22Rv1 (cell line): ENCODE measurements around the gene IL19.

Experiments
- ZFX ChIP-seq: fragments of 450-650 bp; IDR thresholded peaks from 2 replicates; pipeline ENCODE4 v1.6.1; 2017; ENCODE audit warnings: antibody characterized with exemption, borderline replicate concordance
- TF ChIP-seq, protein P1 (sequence below): fragments of 450-650 bp; IDR thresholded peaks from 2 replicates; pipeline ENCODE4 v1.5.1; 2017; ENCODE audit warnings: mild to moderate bottlenecking

DNA sequence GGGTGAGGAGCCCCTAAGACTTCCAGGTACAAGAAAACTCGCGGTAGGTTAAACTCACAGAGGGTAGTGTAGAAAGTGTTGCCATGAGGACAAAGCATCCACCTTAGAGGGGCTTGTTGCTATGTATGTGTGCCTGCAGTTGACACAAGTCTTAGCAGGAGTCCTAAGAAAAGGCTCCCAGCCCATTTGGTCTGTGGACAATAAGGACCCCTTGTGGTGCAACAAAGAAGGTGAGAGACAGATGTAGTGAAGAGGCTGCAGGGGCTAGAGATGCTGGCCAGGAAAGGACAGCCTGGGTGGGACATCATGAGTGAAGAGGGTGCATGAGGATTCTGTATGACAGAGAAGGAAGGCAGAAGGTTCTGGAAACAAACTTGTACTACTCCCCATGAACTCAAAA lies 38.0 kb downstream of the IL19 start:
- TF ChIP-seq, protein P1, sequence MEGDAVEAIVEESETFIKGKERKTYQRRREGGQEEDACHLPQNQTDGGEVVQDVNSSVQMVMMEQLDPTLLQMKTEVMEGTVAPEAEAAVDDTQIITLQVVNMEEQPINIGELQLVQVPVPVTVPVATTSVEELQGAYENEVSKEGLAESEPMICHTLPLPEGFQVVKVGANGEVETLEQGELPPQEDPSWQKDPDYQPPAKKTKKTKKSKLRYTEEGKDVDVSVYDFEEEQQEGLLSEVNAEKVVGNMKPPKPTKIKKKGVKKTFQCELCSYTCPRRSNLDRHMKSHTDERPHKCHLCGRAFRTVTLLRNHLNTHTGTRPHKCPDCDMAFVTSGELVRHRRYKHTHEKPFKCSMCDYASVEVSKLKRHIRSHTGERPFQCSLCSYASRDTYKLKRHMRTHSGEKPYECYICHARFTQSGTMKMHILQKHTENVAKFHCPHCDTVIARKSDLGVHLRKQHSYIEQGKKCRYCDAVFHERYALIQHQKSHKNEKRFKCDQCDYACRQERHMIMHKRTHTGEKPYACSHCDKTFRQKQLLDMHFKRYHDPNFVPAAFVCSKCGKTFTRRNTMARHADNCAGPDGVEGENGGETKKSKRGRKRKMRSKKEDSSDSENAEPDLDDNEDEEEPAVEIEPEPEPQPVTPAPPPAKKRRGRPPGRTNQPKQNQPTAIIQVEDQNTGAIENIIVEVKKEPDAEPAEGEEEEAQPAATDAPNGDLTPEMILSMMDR, result no peak
- TF ChIP-seq ZFX, result no peak
